ENCODE measurements around the gene MAL.
"Not testable (repeated sequence)": the region's sequence is repeated elsewhere in the genome, so short reads cannot be mapped to it uniquely, and the experiment has no call there.

MAL gene

GRCh38 chr2:95032868-95033603, 7.5 kb downstream of the MAL start:
- DNase-seq (ENCODE audit: low read depth), result no peak

DNA sequence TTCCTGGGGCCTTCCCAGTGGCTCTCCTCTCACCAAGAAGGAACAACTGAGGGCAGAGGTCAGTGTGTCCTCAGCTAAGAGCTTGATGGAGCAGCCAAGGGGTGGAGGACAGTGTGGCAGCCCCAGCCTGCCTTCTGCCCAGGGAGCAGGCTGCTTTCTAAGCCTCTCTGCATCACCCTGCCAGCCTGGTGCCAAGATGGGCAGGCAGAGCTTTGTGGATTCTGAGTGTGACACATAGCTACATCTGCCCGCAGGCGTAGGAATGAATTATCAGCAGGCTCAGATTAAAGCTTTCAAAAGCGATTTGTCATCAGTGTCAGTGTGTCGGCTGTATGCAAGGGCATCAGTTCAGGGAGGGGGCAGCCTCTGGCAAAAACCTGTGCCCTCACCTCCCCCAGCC, 8.7 kb downstream of the MAL start:
- no peak for DNase-seq (ENCODE audit: low read depth)

DNA sequence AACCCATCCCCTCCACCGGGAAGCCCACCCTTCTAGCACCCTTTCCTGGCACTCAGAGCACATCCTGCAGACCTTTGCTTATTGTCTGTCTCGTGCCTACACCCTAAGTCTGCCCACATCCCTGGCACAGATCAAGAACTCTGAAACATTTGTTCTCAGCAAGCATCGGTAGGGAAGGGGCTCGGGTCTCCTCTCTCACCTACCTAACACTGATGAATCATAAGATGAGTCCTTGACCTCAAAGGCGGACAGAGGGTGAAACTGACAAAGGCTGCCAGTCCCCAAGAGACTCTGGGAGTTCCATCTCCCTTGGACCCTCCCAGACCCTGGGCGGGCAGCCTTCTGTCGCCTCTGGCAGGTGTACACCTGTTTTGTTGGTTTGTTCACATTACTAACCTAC, 9.3 kb downstream of the MAL start:
- DNase-seq (ENCODE audit: low read depth), result no peak

DNA sequence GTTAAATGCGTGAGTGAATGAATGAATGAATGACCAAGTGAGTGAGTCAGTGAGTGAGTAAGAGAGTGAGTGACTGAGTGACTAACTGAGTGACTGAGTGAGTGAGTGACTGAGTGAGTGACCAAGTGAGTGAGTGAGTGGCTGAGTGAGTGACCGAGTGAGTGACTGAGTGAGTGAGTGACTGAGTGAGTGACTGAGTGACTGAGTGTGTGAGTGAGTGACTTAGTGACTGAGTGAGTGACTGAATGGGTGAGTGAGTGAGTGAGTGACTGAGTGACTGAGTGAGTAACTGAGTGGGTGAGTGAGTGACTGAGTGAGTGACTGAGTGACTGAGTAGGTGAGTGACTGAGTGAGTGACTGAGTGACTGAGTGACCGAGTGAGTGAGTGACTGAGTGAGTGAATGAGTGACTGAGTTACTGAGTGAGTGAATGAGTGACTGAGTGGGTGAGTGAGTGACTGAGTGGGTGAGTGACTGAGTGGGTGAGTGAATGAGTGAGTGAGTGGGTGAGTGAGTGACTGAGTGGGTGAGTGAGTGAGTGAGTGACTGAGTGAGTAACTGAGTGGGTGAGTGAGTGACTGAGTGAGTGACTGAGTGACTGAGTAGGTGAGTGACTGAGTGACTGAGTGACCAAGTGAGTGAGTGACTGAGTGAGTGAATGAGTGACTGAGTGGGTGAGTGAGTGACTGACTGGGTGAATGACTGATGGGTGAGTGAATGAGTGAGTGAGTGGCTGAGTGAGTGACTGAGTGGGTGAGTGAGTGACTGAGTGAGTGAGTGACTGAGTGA, 11.3 kb downstream of the MAL start:
- no peak for DNase-seq (ENCODE audit: low read depth)

- no peak for DNase-seq (ENCODE audit: low read depth)
These were observed 11.9 kb downstream of the MAL start for GRCh38 chr2:95037384-95037839.

GRCh38 chr2:95037841-95038585, 12.5 kb downstream of the MAL start:
- not testable (repeated sequence) for DNase-seq (ENCODE audit: low read depth)

DNA sequence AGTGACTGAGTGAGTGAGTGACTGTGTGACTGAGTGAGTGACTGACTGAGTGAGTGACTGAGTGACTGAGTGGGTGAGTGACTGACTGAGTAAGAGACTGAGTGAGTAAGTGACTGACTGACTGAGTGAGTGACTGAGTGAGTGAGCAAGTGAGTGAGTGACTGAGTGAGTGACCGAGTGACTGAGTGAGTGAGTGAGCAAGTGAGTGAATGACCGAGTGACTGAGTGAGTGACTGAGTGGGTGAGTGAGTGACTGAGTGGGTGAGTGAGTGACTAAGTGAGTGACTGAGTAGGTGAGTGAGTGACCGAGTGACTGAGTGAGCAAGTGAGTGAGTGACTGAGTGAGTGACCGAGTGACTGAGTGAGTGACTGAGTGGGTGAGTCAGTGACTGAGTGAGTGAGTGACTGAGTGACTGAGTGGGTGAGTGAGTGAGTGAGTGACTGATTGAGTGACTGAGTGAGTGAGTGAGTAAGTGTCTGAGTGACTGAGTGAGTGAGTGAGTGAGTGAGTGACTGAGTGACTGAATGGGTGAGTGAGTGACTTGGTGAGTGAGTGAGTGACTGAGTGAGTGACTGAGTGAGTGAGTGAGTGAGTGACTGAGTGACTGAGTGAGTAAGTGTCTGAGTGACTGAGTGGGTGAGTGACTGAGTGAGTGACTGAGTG, 13.3 kb downstream of the MAL start:
- no peak for DNase-seq (ENCODE audit: low read depth)

GRCh38 chr2:95039363-95039762, 13.9 kb downstream of the MAL start:
- DNase-seq (ENCODE audit: low read depth), result no peak

- no peak for DNase-seq (ENCODE audit: low read depth)
These were observed 14.5 kb downstream of the MAL start for GRCh38 chr2:95039978-95040377.

GRCh38 chr2:95040426-95040825, 14.9 kb downstream of the MAL start:
- no peak for DNase-seq (ENCODE audit: low read depth)

- DNase-seq (ENCODE audit: low read depth), result no peak
These were observed 15.7 kb downstream of the MAL start for GRCh38 chr2:95041060-95041823.

GRCh38 chr2:95041824-95042442, 16.4 kb downstream of the MAL start:
- no peak for DNase-seq (ENCODE audit: low read depth)

- DNase-seq (ENCODE audit: low read depth), result no peak
These were observed 17.2 kb downstream of the MAL start for GRCh38 chr2:95042472-95043271.

DNA sequence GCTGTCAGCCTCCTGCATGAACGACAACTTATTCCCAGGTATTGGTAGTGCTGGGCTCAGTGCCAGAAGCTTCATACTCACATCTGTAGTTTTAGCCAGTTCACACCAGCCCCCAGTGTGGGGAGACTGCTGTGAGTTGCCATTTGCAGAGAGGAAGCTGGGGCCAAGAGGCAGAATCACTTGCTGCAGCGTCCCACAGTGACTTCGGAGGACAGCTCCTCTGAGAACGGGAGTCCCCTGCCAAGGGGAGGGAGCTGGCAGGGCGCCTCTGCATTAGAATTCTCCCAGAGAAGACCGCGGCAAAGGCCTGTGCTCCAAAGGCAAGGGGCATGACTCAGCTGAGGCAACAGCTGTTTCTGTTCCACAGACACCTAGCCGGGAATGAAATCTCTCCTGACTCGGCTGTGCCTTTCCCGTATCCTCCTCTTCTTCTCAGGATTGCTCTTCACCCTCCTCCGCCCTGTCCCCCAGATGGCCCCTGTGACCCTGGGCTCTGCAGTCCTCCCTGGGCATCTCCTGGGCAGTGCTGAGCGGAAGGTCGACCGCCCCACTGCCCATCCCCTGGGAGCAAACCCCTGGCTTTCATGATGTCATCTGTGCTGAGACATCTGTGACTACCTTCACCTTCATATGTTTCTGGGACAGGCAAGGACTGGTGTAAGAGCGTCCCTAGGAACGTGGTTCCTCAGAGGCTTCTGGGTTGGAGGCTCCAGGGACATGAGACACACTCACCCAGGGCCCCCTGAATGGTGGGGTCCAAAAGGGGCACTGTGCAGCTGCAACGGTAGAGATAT, 18.0 kb downstream of the MAL start:
- no peak for DNase-seq (ENCODE audit: low read depth)

GRCh38 chr2:95044601-95045000, 19.1 kb downstream of the MAL start:
- no peak for DNase-seq (ENCODE audit: low read depth)

- DNase-seq (ENCODE audit: low read depth), result no peak
These were observed 21.0 kb downstream of the MAL start for GRCh38 chr2:95046371-95047112.

GRCh38 chr2:95047629-95048510, 22.4 kb downstream of the MAL start:
- DNase-seq (ENCODE audit: low read depth), result no peak
